Neural cell (in vitro differentiated cells): ENCODE measurements around the gene SURF6. TPM values are rescaled to one million over a fixed set of nuclear protein-coding genes. Genes with fewer than 3 reads are reported as not detected.

ENCODE experiments used
- H2AFZ ChIP-seq: fragments of 200-600, 300-800 bp; sonication (generic), shearing (Covaris generic); 2 replicates; pipeline ENCODE4 v1.6.0; 2014; ENCODE audit warnings: low read depth, mild to moderate bottlenecking, antibody characterized with exemption, low read length, moderate library complexity
- H3F3A ChIP-seq: fragments of 200-600 bp; shearing (Covaris generic); 2 replicates; pipeline ENCODE4 v1.6.1; 2016; ENCODE audit warnings: mild to moderate bottlenecking, moderate library complexity, mixed read lengths, antibody characterized with exemption, low read length; ENCODE audit not compliant: insufficient read depth, poor library complexity, severe bottlenecking
- H3K27ac ChIP-seq: fragments of 200-600, 300-800 bp; sonication (generic), shearing (Covaris generic); 2 replicates; pipeline ENCODE4 v1.5.1; 2014; ENCODE audit warnings: mild to moderate bottlenecking, low read length, moderate library complexity
- H3K27me3 ChIP-seq: fragments of 300-800, 200-600 bp; sonication (generic), shearing (Covaris generic); 2 replicates; pipeline ENCODE4 v1.6.0; 2014; ENCODE audit warnings: mild to moderate bottlenecking, low read depth, low read length, moderate library complexity; ENCODE audit not compliant: insufficient read depth
- H3K36me3 ChIP-seq: fragments of 300-800, 200-600 bp; sonication (generic), shearing (Covaris generic); 2 replicates; pipeline ENCODE4 v1.5.1; 2014; ENCODE audit warnings: mild to moderate bottlenecking, antibody characterized with exemption, low read length, moderate library complexity; ENCODE audit not compliant: insufficient read depth
- H3K4me2 ChIP-seq: fragments of 300-800, 200-600 bp; sonication (generic), shearing (Covaris generic); 2 replicates; pipeline ENCODE4 v1.6.0; 2014; ENCODE audit warnings: mild to moderate bottlenecking, low read length
- H3K4me3 ChIP-seq: fragments of 300-800, 200-600 bp; sonication (generic), shearing (Covaris generic); 2 replicates; pipeline ENCODE4 v1.5.1; 2014; ENCODE audit warnings: mild to moderate bottlenecking, low read length, moderate library complexity
- H3K79me2 ChIP-seq: fragments of 200-600 bp; shearing (Covaris generic); replicated peaks from 2 replicates; pipeline ENCODE4 v1.6.0; 2014; ENCODE audit warnings: mild to moderate bottlenecking, low read length, moderate library complexity; ENCODE audit not compliant: insufficient read depth
- H3K9ac ChIP-seq: fragments of 300-800, 200-600 bp; sonication (generic), shearing (Covaris generic); 2 replicates; pipeline ENCODE4 v1.6.1; 2016; ENCODE audit warnings: mild to moderate bottlenecking, low read length, mixed read lengths
- H3K9me2 ChIP-seq: fragments of 200-600 bp; shearing (Covaris generic); 2 replicates; pipeline ENCODE4 v1.6.1; 2016; ENCODE audit warnings: mild to moderate bottlenecking, low read length, mixed read lengths; ENCODE audit not compliant: insufficient read depth
- H3K9me3 ChIP-seq: fragments of 200-600, 300-800 bp; sonication (generic), shearing (Covaris generic); 2 replicates; pipeline ENCODE4 v1.6.1; 2016; ENCODE audit warnings: mild to moderate bottlenecking, mixed run types, low read length, moderate library complexity, mixed read lengths
- H4K20me1 ChIP-seq: fragments of 200-600 bp; shearing (Covaris generic); 2 replicates; pipeline ENCODE4 v1.6.1; 2016; ENCODE audit warnings: mild to moderate bottlenecking, mixed run types; ENCODE audit not compliant: insufficient read depth
- CTCF ChIP-seq: fragments of 450-650 bp; IDR thresholded peaks from 2 replicates; pipeline ENCODE4 v1.5.1; 2014; ENCODE audit warnings: antibody characterized with exemption, mild to moderate bottlenecking, moderate library complexity; ENCODE audit not compliant: poor library complexity, severe bottlenecking
- EP300 ChIP-seq: fragments of 450-650 bp; conservative IDR thresholded peaks from 2 replicates; pipeline ENCODE4 v1.6.1; 2014; ENCODE audit warnings: antibody characterized with exemption, mild to moderate bottlenecking, moderate library complexity; ENCODE audit not compliant: poor library complexity, severe bottlenecking
- EZH2 ChIP-seq: fragments of 200-600, 300-800 bp; shearing (Covaris generic), sonication (generic); IDR thresholded peaks from 2 replicates; pipeline ENCODE4 v1.6.1; 2014; ENCODE audit warnings: antibody characterized with exemption, low read length, borderline replicate concordance, mild to moderate bottlenecking; ENCODE audit not compliant: insufficient read depth, poor library complexity, severe bottlenecking
- MXI1 ChIP-seq: fragments of 450-650 bp; conservative IDR thresholded peaks from 2 replicates; pipeline ENCODE4 v1.6.1; 2014; ENCODE audit warnings: antibody characterized with exemption, mild to moderate bottlenecking; ENCODE audit not compliant: poor library complexity, severe bottlenecking
- POLR2AphosphoS5 ChIP-seq: IDR thresholded peaks from 2 replicates; pipeline ENCODE4 v1.6.1; 2012
- RAD21 ChIP-seq: fragments of 450-650 bp; conservative IDR thresholded peaks from 2 replicates; pipeline ENCODE4 v1.6.1; 2014; ENCODE audit warnings: antibody characterized with exemption, mild to moderate bottlenecking, moderate library complexity
- REST ChIP-seq: IDR thresholded peaks from 2 replicates; pipeline ENCODE4 v1.6.1; 2012; ENCODE audit warnings: borderline replicate concordance
- SMC3 ChIP-seq: fragments of 450-650 bp; conservative IDR thresholded peaks from 2 replicates; pipeline ENCODE4 v1.6.1; 2014; ENCODE audit warnings: antibody characterized with exemption, mild to moderate bottlenecking, moderate library complexity; ENCODE audit not compliant: poor library complexity
- TAF1 ChIP-seq: IDR thresholded peaks from 2 replicates; pipeline ENCODE4 v1.6.1; 2012; ENCODE audit warnings: low read depth
- polyA plus RNA-seq: library from polyadenylated mRNA; depleted of rRNA; stranded (reverse); fragments of >200 nt; gene quantifications from 2 replicates; pipeline ENCODE4 v1.2.3, GENCODE V29; 2014

SURF6 gene
- polyA plus RNA-seq, 1 donor from 2014 or later = 20.7 TPM

GRCh38 chr9:133351526-133351907, 15.5 kb upstream of the SURF6 start:
- Histone ChIP-seq H4K20me1 (no peaks in the 10 kb centered on the region), H3K79me2 (peaks cover 26% of the 10 kb centered on the region), H3K36me3 (peaks cover 6% of the 10 kb centered on the region)

DNA sequence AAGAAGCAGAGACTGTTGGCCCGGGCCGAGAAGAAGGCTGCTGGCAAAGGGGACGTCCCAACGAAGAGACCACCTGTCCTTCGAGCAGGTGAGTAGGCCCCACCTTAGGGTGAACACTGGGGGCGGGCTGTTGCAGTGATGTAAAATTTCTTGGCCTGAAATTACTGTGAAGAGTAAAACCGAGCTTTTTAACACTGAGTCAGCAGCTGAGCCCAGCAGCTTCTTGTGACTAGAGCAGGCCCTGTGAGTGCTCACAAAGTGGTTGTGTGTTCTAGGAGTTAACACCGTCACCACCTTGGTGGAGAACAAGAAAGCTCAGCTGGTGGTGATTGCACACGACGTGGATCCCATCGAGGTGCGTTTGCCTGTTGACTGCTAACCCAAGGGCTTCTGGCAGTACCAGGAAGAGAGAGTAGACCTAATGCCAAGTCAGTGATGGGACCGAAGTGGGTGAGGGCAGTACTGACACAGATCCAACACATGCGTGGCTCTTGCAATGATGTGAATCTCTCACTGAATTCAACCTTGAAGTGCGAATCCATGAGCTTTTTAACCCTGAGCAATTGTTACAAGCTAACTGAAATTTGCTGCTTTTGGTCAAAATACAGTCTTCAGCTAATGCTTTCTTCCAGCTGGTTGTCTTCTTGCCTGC, 14.1 kb upstream of the SURF6 start:
- no peak overlapping the region for H3K27ac ChIP-seq
- H2AFZ ChIP-seq = no peak overlapping the region
- peaks cover 25% of the 10 kb centered on the region for H3K79me2 ChIP-seq
- no peaks in the 10 kb centered on the region for H3K27me3 ChIP-seq
- H4K20me1 ChIP-seq = no peaks in the 10 kb centered on the region
- H3K9me2 ChIP-seq = no peaks in the 10 kb centered on the region
- peak overlapping the region; percentile 94 for H3K4me3 ChIP-seq
- H3K4me2 ChIP-seq = no peak overlapping the region
- no peaks in the 10 kb centered on the region for H3F3A ChIP-seq
- TF ChIP-seq EZH2 (no peak), REST (no peak), CTCF (no peak), EP300 (no peak), RAD21 (no peak), TAF1 (no peak), SMC3 (no peak), POLR2AphosphoS5 (no peak), MXI1 (no peak)
- no peak overlapping the region for H3K9ac ChIP-seq
- H3K36me3 ChIP-seq = peaks cover 6% of the 10 kb centered on the region
- no peaks in the 10 kb centered on the region for H3K9me3 ChIP-seq

More at GRCh38 chr9:133351526-133351907, 15.5 kb upstream of the SURF6 start:
- no peaks in the 10 kb centered on the region for H3F3A ChIP-seq
- H2AFZ ChIP-seq = no peak overlapping the region
- H3K9me2 ChIP-seq = no peaks in the 10 kb centered on the region
- H3K4me3 ChIP-seq = no peak overlapping the region
- no peak for TF ChIP-seq MXI1
- no peak for TF ChIP-seq REST
- H3K9me3 ChIP-seq = no peaks in the 10 kb centered on the region
- H3K4me2 ChIP-seq = no peak overlapping the region
- no peak overlapping the region for H3K27ac ChIP-seq
- no peak overlapping the region for H3K9ac ChIP-seq
- no peaks in the 10 kb centered on the region for H3K27me3 ChIP-seq
